ENCODE data around the gene RABGAP1L. TPM values are rescaled to one million over a fixed set of nuclear protein-coding genes. Genes with fewer than 3 reads are reported as not detected.
"Not testable (repeated sequence)": the region's sequence is repeated elsewhere in the genome, so short reads cannot be mapped to it uniquely, and the experiment has no call there.

Gene RABGAP1L
- total RNA-seq, 4 donors from 2014 or later = 42.4 to 74.5 (median 49.1) TPM

- TF ChIP-seq CTCF (IDR thresholded peaks at IDR 0.05) = no peak
- TF ChIP-seq EP300 (IDR thresholded peaks at IDR 0.05) = no peak
- TF ChIP-seq POLR2A (IDR thresholded peaks at IDR 0.05) = no peak
- Histone ChIP-seq H3K36me3 (peaks cover 0 to 16% (median 0%) of the 10 kb centered on the region in 3 donors), H3K4me3 (no peak overlapping the region), H3K9me3 (no peaks in the 10 kb centered on the region), H3K4me1 (no peaks in the 10 kb centered on the region), H3K27me3 (no peaks in the 10 kb centered on the region), H3K27ac (no peak overlapping the region)
- DNase-seq (ENCODE audit: low spot score in 2 of 2) = no peak
- 92 to 94% methylated on average over 15 of the region's 15 CpGs for WGBS, 2 donors
Measured at GRCh38 chr1:174892016-174892415, 732.7 kb downstream of the RABGAP1L start.

GRCh38 chr1:174894117-174894762 is 734.9 kb downstream of the RABGAP1L start:
- Histone ChIP-seq H3K9me3 (no peaks in the 10 kb centered on the region), H3K36me3 (peaks cover 0 to 10% (median 0%) of the 10 kb centered on the region in 3 donors), H3K4me1 (no peaks in the 10 kb centered on the region), H3K27ac (no peak overlapping the region), H3K27me3 (no peaks in the 10 kb centered on the region), H3K4me3 (no peak overlapping the region)
- 86 to 88% methylated on average over 2 of the region's 2 CpGs for WGBS, 2 donors
- TF ChIP-seq EP300 (IDR thresholded peaks at IDR 0.05) (no peak), POLR2A (IDR thresholded peaks at IDR 0.05) (no peak), CTCF (IDR thresholded peaks at IDR 0.05) (no peak)
- DNase-seq (ENCODE audit: low spot score in 2 of 2) = no peak

- 80 to 100% methylated on average over 1 of the region's 1 CpG for WGBS, 2 donors
- H3K4me1 ChIP-seq; H3K27ac ChIP-seq; H3K9me3 ChIP-seq; H3K27me3 ChIP-seq; H3K4me3 ChIP-seq; DNase-seq (ENCODE audit: low spot score in 2 of 2): not testable (repeated sequence)
- H3K36me3 ChIP-seq = peaks cover 0 to 14% (median 0%) of the 10 kb centered on the region in 3 donors
Measured at GRCh38 chr1:174895610-174896009, 736.3 kb downstream of the RABGAP1L start.

- Histone ChIP-seq H3K36me3 (peaks cover 0 to 16% (median 0%) of the 10 kb centered on the region in 3 donors), H3K4me3 (no peak overlapping the region), H3K27ac (no peak overlapping the region), H3K9me3 (peaks cover 0 to 4% (median 0%) of the 10 kb centered on the region in 4 donors), H3K27me3 (no peaks in the 10 kb centered on the region), H3K4me1 (no peaks in the 10 kb centered on the region)
- no peak for TF ChIP-seq POLR2A (IDR thresholded peaks at IDR 0.05)
- TF ChIP-seq CTCF (IDR thresholded peaks at IDR 0.05) = no peak
- TF ChIP-seq EP300 (IDR thresholded peaks at IDR 0.05) = no peak
- no peak for DNase-seq (ENCODE audit: low spot score in 2 of 2)
- WGBS, 2 donors = 87 to 93% methylated on average over 3 of the region's 3 CpGs
Measured at GRCh38 chr1:174898102-174898797, 738.9 kb downstream of the RABGAP1L start.

GRCh38 chr1:174900317-174900716 is 741.0 kb downstream of the RABGAP1L start:
- Histone ChIP-seq H3K4me1 (no peaks in the 10 kb centered on the region), H3K27me3 (no peaks in the 10 kb centered on the region), H3K4me3 (no peak overlapping the region), H3K36me3 (peaks cover 0 to 25% (median 0%) of the 10 kb centered on the region in 3 donors), H3K27ac (no peak overlapping the region), H3K9me3 (peaks cover 0 to 10% (median 0%) of the 10 kb centered on the region in 4 donors)
- TF ChIP-seq POLR2A (IDR thresholded peaks at IDR 0.05) (no peak), CTCF (IDR thresholded peaks at IDR 0.05) (no peak), EP300 (IDR thresholded peaks at IDR 0.05) (no peak)
- whole genome bisulfite sequencing, 2 donors = 92 to 93% methylated on average over 3 of the region's 3 CpGs
- no peak for DNase-seq (ENCODE audit: low spot score in 2 of 2)
